NCI-H2029 (cell line): ENCODE measurements around the gene BCOR.

ENCODE experiments used
- DNase-seq: peaks from one replicate; lab custom pipeline; 2025; lab: John Stamatoyannopoulos, UW

Gene BCOR

GRCh38 chrX:40019541-40019940 lies 78.2 kb downstream of the BCOR start:
- no peak for DNase-seq

GRCh38 chrX:40018041-40018440 lies 79.7 kb downstream of the BCOR start:
- no peak for DNase-seq

- no peak for DNase-seq
These were observed 81.0 kb downstream of the BCOR start for GRCh38 chrX:40016749-40017148.

GRCh38 chrX:40015693-40016092 lies 82.1 kb downstream of the BCOR start:
- DNase-seq: no peak

- peak; percentile 65 for DNase-seq
These were observed 84.2 kb downstream of the BCOR start for GRCh38 chrX:40013266-40014195.

GRCh38 chrX:40012868-40013265 lies 84.9 kb downstream of the BCOR start:
- DNase-seq: no peak

- DNase-seq: no peak
These were observed 85.5 kb downstream of the BCOR start for GRCh38 chrX:40012039-40012867.

- DNase-seq: no peak
These were observed 86.3 kb downstream of the BCOR start for GRCh38 chrX:40011322-40012038.

GRCh38 chrX:40010550-40011321 lies 87.0 kb downstream of the BCOR start:
- DNase-seq: no peak

- no peak for DNase-seq
These were observed 87.9 kb downstream of the BCOR start for GRCh38 chrX:40009890-40010289.

- DNase-seq: no peak
These were observed 88.3 kb downstream of the BCOR start for GRCh38 chrX:40009462-40009851.

- no peak for DNase-seq
These were observed 88.8 kb downstream of the BCOR start for GRCh38 chrX:40008791-40009461.

GRCh38 chrX:40007756-40008705 lies 89.7 kb downstream of the BCOR start:
- DNase-seq: no peak

- no peak for DNase-seq
These were observed 90.5 kb downstream of the BCOR start for GRCh38 chrX:40007131-40007755.

- no peak for DNase-seq
These were observed 91.4 kb downstream of the BCOR start for GRCh38 chrX:40006106-40007017.

- DNase-seq: no peak
These were observed 92.3 kb downstream of the BCOR start for GRCh38 chrX:40005292-40006011.

- DNase-seq: no peak
These were observed 92.9 kb downstream of the BCOR start for GRCh38 chrX:40004921-40005291.

- DNase-seq: no peak
These were observed 93.6 kb downstream of the BCOR start for GRCh38 chrX:40004246-40004535.
